GM21723 (cell line): ENCODE results near the gene SMIM38.
"Not testable (repeated sequence)": the region's sequence is repeated elsewhere in the genome, so short reads cannot be mapped to it uniquely, and the experiment has no call there.

Experiments used
- ATAC-seq: cut with Tn5 transposase; IDR thresholded peaks from one replicate; pipeline ENCODE4 v1.9.1; 2021; ENCODE audit warnings: mild to moderate bottlenecking, moderate library complexity; ENCODE audit not compliant: unreplicated experiment

Gene SMIM38

GRCh38 chr11:69121621-69122325 lies 34.0 kb upstream of the SMIM38 start:
- ATAC-seq = no peak

GRCh38 chr11:69122326-69122629 lies 33.5 kb upstream of the SMIM38 start:
- no peak for ATAC-seq

GRCh38 chr11:69122630-69123431 lies 32.9 kb upstream of the SMIM38 start:
- ATAC-seq = no peak

GRCh38 chr11:69123593-69124545 lies 31.9 kb upstream of the SMIM38 start:
- no peak for ATAC-seq

- no peak for ATAC-seq
These were observed 29.9 kb upstream of the SMIM38 start for GRCh38 chr11:69125861-69126260.

- ATAC-seq = no peak
These were observed 29.4 kb upstream of the SMIM38 start for GRCh38 chr11:69126286-69126685.

- no peak for ATAC-seq
These were observed 28.5 kb upstream of the SMIM38 start for GRCh38 chr11:69127081-69127850.

- ATAC-seq = no peak
These were observed 27.9 kb upstream of the SMIM38 start for GRCh38 chr11:69127884-69128283.

- ATAC-seq = no peak
These were observed 26.7 kb upstream of the SMIM38 start for GRCh38 chr11:69129053-69129452.

GRCh38 chr11:69129647-69130046 lies 26.1 kb upstream of the SMIM38 start:
- ATAC-seq = no peak

- no peak for ATAC-seq
These were observed 25.1 kb upstream of the SMIM38 start for GRCh38 chr11:69130654-69131053.

GRCh38 chr11:69131121-69131566 lies 24.6 kb upstream of the SMIM38 start:
- no peak for ATAC-seq

- ATAC-seq = no peak
These were observed 24.0 kb upstream of the SMIM38 start for GRCh38 chr11:69131644-69132300.

- no peak for ATAC-seq
These were observed 23.4 kb upstream of the SMIM38 start for GRCh38 chr11:69132301-69132670.

GRCh38 chr11:69133251-69133650 lies 22.5 kb upstream of the SMIM38 start:
- no peak for ATAC-seq

- not testable (repeated sequence) for ATAC-seq
These were observed 21.6 kb upstream of the SMIM38 start for GRCh38 chr11:69134182-69134581.

GRCh38 chr11:69134957-69135356 lies 20.8 kb upstream of the SMIM38 start:
- no peak for ATAC-seq

- no peak for ATAC-seq
These were observed 20.0 kb upstream of the SMIM38 start for GRCh38 chr11:69135420-69136363.

- no peak for ATAC-seq
These were observed 19.3 kb upstream of the SMIM38 start for GRCh38 chr11:69136471-69136870.
